GM18909 (cell line): Measurements from ENCODE around the gene FPGS.
"Not testable (repeated sequence)": the region's sequence is repeated elsewhere in the genome, so short reads cannot be mapped to it uniquely, and the experiment has no call there.

Source experiments
- ATAC-seq: cut with Tn5 transposase; IDR thresholded peaks from one replicate; pipeline ENCODE4 v1.9.1; 2021; ENCODE audit warnings: mild to moderate bottlenecking; ENCODE audit not compliant: unreplicated experiment, poor library complexity

FPGS gene

GRCh38 chr9:127835991-127836516, 33.4 kb downstream of the FPGS start:
- no peak for ATAC-seq

GRCh38 chr9:127836561-127836960, 33.9 kb downstream of the FPGS start:
- ATAC-seq, result not testable (repeated sequence)

GRCh38 chr9:127837346-127837745, 34.7 kb downstream of the FPGS start:
- no peak for ATAC-seq

GRCh38 chr9:127838375-127839078, 35.8 kb downstream of the FPGS start:
- no peak for ATAC-seq

GRCh38 chr9:127841087-127841835, 38.6 kb downstream of the FPGS start:
- no peak for ATAC-seq

- no peak for ATAC-seq
Observed at GRCh38 chr9:127844821-127845359, 42.2 kb downstream of the FPGS start.

GRCh38 chr9:127845619-127846018, 42.9 kb downstream of the FPGS start:
- not testable (repeated sequence) for ATAC-seq

GRCh38 chr9:127846443-127847177, 43.9 kb downstream of the FPGS start:
- ATAC-seq, result no peak

GRCh38 chr9:127847178-127847510, 44.5 kb downstream of the FPGS start:
- ATAC-seq, result no peak

- no peak for ATAC-seq
Observed at GRCh38 chr9:127847833-127848755, 45.4 kb downstream of the FPGS start.

GRCh38 chr9:127848756-127849504, 46.2 kb downstream of the FPGS start:
- ATAC-seq, result no peak

- ATAC-seq, result no peak
Observed at GRCh38 chr9:127850286-127850830, 47.7 kb downstream of the FPGS start.

- no peak for ATAC-seq
Observed at GRCh38 chr9:127852829-127853228, 50.1 kb downstream of the FPGS start.

GRCh38 chr9:127853312-127854183, 50.9 kb downstream of the FPGS start:
- ATAC-seq, result no peak

- no peak for ATAC-seq
Observed at GRCh38 chr9:127854184-127854806, 51.6 kb downstream of the FPGS start, which contains the start of gene ENG. ENG (minus strand) TSS chr9:127854658; CDS start chr9:127854355, 303 bp downstream.

GRCh38 chr9:127854960-127855359, 52.3 kb downstream of the FPGS start:
- ATAC-seq, result no peak

- no peak for ATAC-seq
Observed at GRCh38 chr9:127855522-127855921, 52.8 kb downstream of the FPGS start.
